ENCODE results near the gene TAS2R42. TPM values are rescaled to one million over a fixed set of nuclear protein-coding genes. Genes with fewer than 3 reads are reported as not detected.

The TAS2R42 gene
- polyA plus RNA-seq, 1 donor: 0.06 TPM

GRCh38 chr12:11147420-11147819, 39.3 kb downstream of the TAS2R42 start:
- H3K27ac ChIP-seq (ENCODE audit: low read length): no peak overlapping the region

GRCh38 chr12:11144297-11144696, 42.4 kb downstream of the TAS2R42 start:
- Histone ChIP-seq H3K9me3 (ENCODE audit: control insufficient read depth, low read depth, low read length) (peaks cover 13% of the 10 kb centered on the region), H3K36me3 (ENCODE audit: control insufficient read depth, insufficient read depth, low read length) (peaks cover 3% of the 10 kb centered on the region), H3K27ac (ENCODE audit: low read length) (no peak overlapping the region), H3K27me3 (ENCODE audit: control insufficient read depth, insufficient read depth, low read length) (no peaks in the 10 kb centered on the region), H3K4me1 (ENCODE audit: control insufficient read depth, insufficient read depth, low read length) (no peaks in the 10 kb centered on the region), H3K4me3 (ENCODE audit: low read length) (no peak overlapping the region)
- WGBS (ENCODE audit: insufficient coverage, low lambda C conversion rate): no CpG with 5 or more reads among the region's 5 CpGs
- DNase-seq: no peak

More at GRCh38 chr12:11147420-11147819, 39.3 kb downstream of the TAS2R42 start:
- H3K4me3 ChIP-seq (ENCODE audit: low read length): no peak overlapping the region
- no peaks in the 10 kb centered on the region for H3K27me3 ChIP-seq (ENCODE audit: control insufficient read depth, insufficient read depth, low read length)
- no peak for DNase-seq
- H3K9me3 ChIP-seq (ENCODE audit: control insufficient read depth, low read depth, low read length): peaks cover 13% of the 10 kb centered on the region
- peaks cover 2% of the 10 kb centered on the region for H3K36me3 ChIP-seq (ENCODE audit: control insufficient read depth, insufficient read depth, low read length)
- no peaks in the 10 kb centered on the region for H3K4me1 ChIP-seq (ENCODE audit: control insufficient read depth, insufficient read depth, low read length)
- WGBS (ENCODE audit: insufficient coverage, low lambda C conversion rate): no CpG with 5 or more reads among the region's 1 CpG

GRCh38 chr12:11143352-11143751, 43.4 kb downstream of the TAS2R42 start:
- no peaks in the 10 kb centered on the region for H3K4me1 ChIP-seq (ENCODE audit: control insufficient read depth, insufficient read depth, low read length)
- no peak for DNase-seq
- H3K36me3 ChIP-seq (ENCODE audit: control insufficient read depth, insufficient read depth, low read length): peaks cover 3% of the 10 kb centered on the region
- no peak overlapping the region for H3K27ac ChIP-seq (ENCODE audit: low read length)
- no peak overlapping the region for H3K4me3 ChIP-seq (ENCODE audit: low read length)
- H3K27me3 ChIP-seq (ENCODE audit: control insufficient read depth, insufficient read depth, low read length): no peaks in the 10 kb centered on the region
- 100% methylated on average over 1 of the region's 2 CpGs for WGBS (ENCODE audit: insufficient coverage, low lambda C conversion rate)
- peaks cover 13% of the 10 kb centered on the region for H3K9me3 ChIP-seq (ENCODE audit: control insufficient read depth, low read depth, low read length)

GRCh38 chr12:11136075-11136474, 50.7 kb downstream of the TAS2R42 start:
- H3K27ac ChIP-seq (ENCODE audit: low read length): no peak overlapping the region
- no peak overlapping the region for H3K4me3 ChIP-seq (ENCODE audit: low read length)
- no peaks in the 10 kb centered on the region for H3K27me3 ChIP-seq (ENCODE audit: control insufficient read depth, insufficient read depth, low read length)
- H3K36me3 ChIP-seq (ENCODE audit: control insufficient read depth, insufficient read depth, low read length): no peaks in the 10 kb centered on the region
- WGBS (ENCODE audit: insufficient coverage, low lambda C conversion rate): 100% methylated on average over 1 of the region's 2 CpGs
- H3K9me3 ChIP-seq (ENCODE audit: control insufficient read depth, low read depth, low read length): no peaks in the 10 kb centered on the region
- no peak for DNase-seq
- no peaks in the 10 kb centered on the region for H3K4me1 ChIP-seq (ENCODE audit: control insufficient read depth, insufficient read depth, low read length)

Other genes with a start within 250 kb of the TAS2R42 start
- 3.5 TPM for gene TAS2R14, start 247.7 kb downstream of the TAS2R42 start, polyA plus RNA-seq
- gene TAS2R50, start 200.0 kb downstream of the TAS2R42 start, polyA plus RNA-seq: 0.04 TPM
- 2.5 TPM for gene TAS2R20, start 188.6 kb downstream of the TAS2R42 start, polyA plus RNA-seq
- 0.87 TPM for gene TAS2R19, start 164.3 kb downstream of the TAS2R42 start, polyA plus RNA-seq
- gene TAS2R31, start 155.5 kb downstream of the TAS2R42 start, polyA plus RNA-seq: 0.82 TPM
- 0.13 TPM for gene TAS2R46, start 124.6 kb downstream of the TAS2R42 start, polyA plus RNA-seq
- gene TAS2R43, start 94.6 kb downstream of the TAS2R42 start, polyA plus RNA-seq: 0.48 TPM
- gene TAS2R30, start 52.3 kb downstream of the TAS2R42 start, polyA plus RNA-seq: 0.07 TPM
- 13.2 TPM for gene SMIM10L1, start 15.7 kb downstream of the TAS2R42 start, polyA plus RNA-seq
- gene PRB3, start 82.8 kb upstream of the TAS2R42 start, polyA plus RNA-seq: not detected
- not detected for gene PRB4, start 123.5 kb upstream of the TAS2R42 start, polyA plus RNA-seq
- 0.28 TPM for gene PRB2, start 208.6 kb upstream of the TAS2R42 start, polyA plus RNA-seq